Peyer's patch (tissue), 4 donors: ENCODE data around the gene HTR7.
"Not testable (repeated sequence)": the region's sequence is repeated elsewhere in the genome, so short reads cannot be mapped to it uniquely, and the experiment has no call there.

ENCODE experiments used
- CTCF ChIP-seq, 6 experiments: fragments of 450-650 bp in 4 of 6; fragments of 200-600 bp in 2 of 6; sonication (generic) in 1 of 6; IDR thresholded peaks; one replicate each; pipeline ENCODE4 v1.5.1; 2017 to 2019; ENCODE audit warnings: antibody characterized with exemption in 6 of 6, mild to moderate bottlenecking in 3 of 6, moderate library complexity in 1 of 6
- POLR2A ChIP-seq, 2 donors: fragments of 450-650 bp; IDR thresholded peaks; one replicate each; pipeline ENCODE4 v1.5.1; 2017; ENCODE audit warnings: antibody characterized with exemption in 2 of 2, mild to moderate bottlenecking in 2 of 2, moderate library complexity in 2 of 2

- not testable (repeated sequence) for TF ChIP-seq CTCF, POLR2A (IDR thresholded peaks at IDR 0.05)
Observed at GRCh38 chr10:90821864-90822263, 36.0 kb downstream of the HTR7 start.
